ENCODE data around the gene CMTR1.

DNA sequence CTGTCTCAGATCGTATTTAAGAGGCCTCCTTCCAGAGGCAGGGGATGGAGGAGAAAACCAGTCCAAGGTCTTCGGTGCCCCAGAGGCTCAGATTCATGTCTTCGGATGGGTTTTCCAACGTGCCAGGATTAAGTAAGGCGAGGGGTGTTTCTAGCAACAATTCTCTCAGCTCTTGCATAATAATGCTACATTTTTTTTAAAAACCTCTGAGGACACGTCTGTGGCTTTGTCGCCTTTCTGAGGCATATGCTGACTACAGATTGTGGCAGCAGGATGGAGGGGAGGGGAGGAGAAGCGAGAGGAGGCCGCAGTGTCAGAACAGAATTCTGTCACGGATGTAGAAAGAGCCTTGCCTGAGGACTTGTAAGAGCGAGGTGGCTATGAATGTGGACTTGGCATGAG, 84.4 kb downstream of the CMTR1 start:
- TF ChIP-seq GATA2 (IDR thresholded peaks at IDR 0.05; ENCODE audit: low read depth, low read length) = no peak
- no peak for TF ChIP-seq GATA3 (IDR thresholded peaks at IDR 0.05; ENCODE audit: low read depth, low read length)

All from SH-SY5Y (cell line).